Uterus (tissue), 2 donors: Measurements from ENCODE around the gene UBAP1L.
"Not testable (repeated sequence)": the region's sequence is repeated elsewhere in the genome, so short reads cannot be mapped to it uniquely, and the experiment has no call there.

Experiments used
- CTCF ChIP-seq, 4 experiments: fragments of 200-600 bp in 2 of 4; fragments of 450-650 bp in 2 of 4; sonication (generic) in 2 of 4; IDR thresholded peaks; one replicate each; pipeline ENCODE4 v1.5.1; 2016 to 2019; ENCODE audit warnings: antibody characterized with exemption in 4 of 4, mild to moderate bottlenecking in 2 of 4, moderate library complexity in 1 of 4
- POLR2A ChIP-seq, 2 donors: fragments of 450-650 bp; IDR thresholded peaks; one replicate each; pipeline ENCODE4 v1.6.1; 2016; ENCODE audit warnings: antibody characterized with exemption in 2 of 2, mild to moderate bottlenecking in 1 of 2, moderate library complexity in 1 of 2

- not testable (repeated sequence) for TF ChIP-seq CTCF, POLR2A (IDR thresholded peaks at IDR 0.05)
Observed at GRCh38 chr15:65093793-65094170, 21.2 kb downstream of the UBAP1L start.
